Dermis microvascular lymphatic vessel endothelial cell (primary cell): ENCODE measurements around the gene OR10H5. TPM values are rescaled to one million over a fixed set of nuclear protein-coding genes. Genes with fewer than 3 reads are reported as not detected.
"Not testable (repeated sequence)": the region's sequence is repeated elsewhere in the genome, so short reads cannot be mapped to it uniquely, and the experiment has no call there.

ENCODE experiments used
- DNase-seq, 2 donors: peaks; one replicate each; pipeline versions ENCODE4 v3.0.0 to v3.0.0-alpha.2; 2010; ENCODE audit warnings: low read depth in 2 of 2
- total RNA-seq: library from RNA; depleted of rRNA; stranded (reverse); fragments of >200 nt; gene quantifications from 2 replicates; pipeline ENCODE4 v1.2.1, GENCODE V29; 2014

OR10H5 gene
- total RNA-seq, 1 donor from 2014 or later, result not detected

- DNase-seq, result not testable (repeated sequence)
Observed at GRCh38 chr19:15843894-15844222, 56.4 kb downstream of the OR10H5 start.

DNA sequence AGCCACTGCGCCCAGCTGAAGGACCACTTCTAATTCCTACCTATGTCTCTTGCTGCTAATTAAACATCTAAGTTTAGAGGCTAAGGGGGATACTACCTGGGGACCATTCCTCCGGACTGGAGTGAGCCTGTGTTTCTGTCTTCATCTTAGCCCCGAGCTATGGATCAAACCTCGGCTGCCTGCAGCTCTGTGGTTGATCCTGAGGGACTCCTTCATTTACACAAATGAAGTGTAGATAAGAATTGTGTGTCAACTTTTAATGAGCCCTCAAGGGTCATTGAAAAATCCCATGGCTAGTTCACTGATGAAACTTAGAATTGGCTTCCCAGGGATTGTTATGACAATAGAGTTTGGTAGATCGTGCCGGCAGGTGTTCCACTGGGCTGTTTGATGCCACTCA lies 59.5 kb downstream of the OR10H5 start:
- DNase-seq, result no peak

- DNase-seq, result no peak
Observed at GRCh38 chr19:15850385-15850784, 62.9 kb downstream of the OR10H5 start.

Other genes starting within 250 kb of the OR10H5 start
- gene CYP4F8, start 172.4 kb upstream of the OR10H5 start, total RNA-seq, result not detected in 2 replicates
- gene CYP4F3, start 146.8 kb upstream of the OR10H5 start, total RNA-seq, result not detected in 2 replicates
- not detected in 2 replicates for gene CYP4F12, start 114.6 kb upstream of the OR10H5 start, total RNA-seq
- not detected in 2 replicates for gene OR10H2, start 59.6 kb upstream of the OR10H5 start, total RNA-seq
- gene OR10H3, start 49.7 kb upstream of the OR10H5 start, total RNA-seq, result not detected in 2 replicates
- not detected in 2 replicates for gene OR10H1, start 28.0 kb downstream of the OR10H5 start, total RNA-seq
- gene CYP4F2, start 110.4 kb downstream of the OR10H5 start, total RNA-seq, result not detected in 2 replicates
- gene CYP4F11, start 146.9 kb downstream of the OR10H5 start, total RNA-seq, result not detected in 2 replicates
- not detected in 2 replicates for gene OR10H4, start 161.3 kb downstream of the OR10H5 start, total RNA-seq